Retina (tissue), 1 donor: ENCODE results near the gene CACNA1B.

Source experiments
- DNase-seq: peaks from one replicate; pipeline ENCODE4 v3.0.0-alpha.2; 2016

The CACNA1B gene

GRCh38 chr9:138060365-138060764 is 182.8 kb downstream of the CACNA1B start:
- DNase-seq = no peak

GRCh38 chr9:138060881-138061280 is 183.3 kb downstream of the CACNA1B start:
- DNase-seq = no peak

- no peak for DNase-seq
Observed at GRCh38 chr9:138061631-138062030, 184.0 kb downstream of the CACNA1B start.

- DNase-seq = no peak
Observed at GRCh38 chr9:138062196-138062595, 184.6 kb downstream of the CACNA1B start.

- DNase-seq = no peak
Observed at GRCh38 chr9:138063033-138063432, 185.5 kb downstream of the CACNA1B start.

GRCh38 chr9:138063785-138064184 is 186.2 kb downstream of the CACNA1B start:
- no peak for DNase-seq

GRCh38 chr9:138064547-138064946 is 187.0 kb downstream of the CACNA1B start:
- DNase-seq = no peak

GRCh38 chr9:138065287-138065686 is 187.7 kb downstream of the CACNA1B start:
- DNase-seq = no peak

GRCh38 chr9:138066049-138066448 is 188.5 kb downstream of the CACNA1B start:
- no peak for DNase-seq

GRCh38 chr9:138067613-138068367 is 190.2 kb downstream of the CACNA1B start:
- no peak for DNase-seq

- no peak for DNase-seq
Observed at GRCh38 chr9:138068601-138069035, 191.0 kb downstream of the CACNA1B start.

- DNase-seq = no peak
Observed at GRCh38 chr9:138069731-138070456, 192.3 kb downstream of the CACNA1B start.

GRCh38 chr9:138070815-138071214 is 193.2 kb downstream of the CACNA1B start:
- no peak for DNase-seq

GRCh38 chr9:138071292-138071691 is 193.7 kb downstream of the CACNA1B start:
- no peak for DNase-seq

- DNase-seq = no peak
Observed at GRCh38 chr9:138071731-138072130, 194.1 kb downstream of the CACNA1B start.

- DNase-seq = no peak
Observed at GRCh38 chr9:138072161-138072842, 194.7 kb downstream of the CACNA1B start.

GRCh38 chr9:138072897-138073296 is 195.3 kb downstream of the CACNA1B start:
- no peak for DNase-seq

- DNase-seq = no peak
Observed at GRCh38 chr9:138073408-138073807, 195.8 kb downstream of the CACNA1B start.

- DNase-seq = no peak
Observed at GRCh38 chr9:138073808-138074207, 196.2 kb downstream of the CACNA1B start.

- DNase-seq = no peak
Observed at GRCh38 chr9:138074516-138074915, 196.9 kb downstream of the CACNA1B start.

- DNase-seq = no peak
Observed at GRCh38 chr9:138075496-138075895, 197.9 kb downstream of the CACNA1B start.

- no peak for DNase-seq
Observed at GRCh38 chr9:138075961-138076649, 198.5 kb downstream of the CACNA1B start.

GRCh38 chr9:138076650-138077009 is 199.0 kb downstream of the CACNA1B start:
- no peak for DNase-seq
